GM12873 (cell line): ENCODE results near the gene EEA1.

Experiments used
- CTCF ChIP-seq: IDR thresholded peaks from 2 replicates; pipeline ENCODE4 v1.5.1; 2012; ENCODE audit warnings: low read depth, mild to moderate bottlenecking, moderate library complexity, low read length, control low read depth; ENCODE audit not compliant: insufficient read depth; ENCODE audit errors: missing control alignments

Gene EEA1

GRCh38 chr12:92860521-92860920, 68.6 kb downstream of the EEA1 start:
- no peak for TF ChIP-seq CTCF

- TF ChIP-seq CTCF = no peak
Measured at GRCh38 chr12:92859650-92860386, 69.3 kb downstream of the EEA1 start.

- no peak for TF ChIP-seq CTCF
Measured at GRCh38 chr12:92857818-92858217, 71.3 kb downstream of the EEA1 start.

- TF ChIP-seq CTCF = no peak
Measured at GRCh38 chr12:92854344-92854743, 74.8 kb downstream of the EEA1 start.

GRCh38 chr12:92848740-92849139, 80.4 kb downstream of the EEA1 start:
- no peak for TF ChIP-seq CTCF

GRCh38 chr12:92847368-92847767, 81.7 kb downstream of the EEA1 start:
- TF ChIP-seq CTCF = no peak

GRCh38 chr12:92845329-92845728, 83.8 kb downstream of the EEA1 start:
- TF ChIP-seq CTCF = no peak
